HEK293T (cell line): ENCODE measurements around the gene TMEM221.

ENCODE experiments used
- CTCF ChIA-PET: fragments of 350-600 bp; formaldehyde crosslinking; extraction: SDS; loops from one replicate; lab custom pipeline; 2021; ENCODE audit warnings: antibody characterized with exemption, inconsistent platforms; lab: Yijun Ruan, JAX
- POLR2A ChIA-PET: fragments of 350-600 bp; formaldehyde crosslinking; extraction: SDS; loops from one replicate; lab custom pipeline; 2020; ENCODE audit warnings: antibody characterized with exemption, inconsistent platforms; lab: Yijun Ruan, JAX
- DNase-seq: peaks from one replicate; pipeline ENCODE4 v3.0.0; 2012; ENCODE audit warnings: mixed read lengths; ENCODE audit errors: extremely low spot score
- ARNT ChIP-seq: fragments of 450-650 bp; IDR thresholded peaks from 2 replicates; pipeline ENCODE4 v1.6.1; 2017; ENCODE audit warnings: mild to moderate bottlenecking
- BHLHE40 ChIP-seq: fragments of 450-650 bp; IDR thresholded peaks from 2 replicates; pipeline ENCODE4 v1.6.1; 2016; ENCODE audit warnings: mild to moderate bottlenecking, moderate library complexity, borderline replicate concordance
- CTBP1 ChIP-seq: fragments of 450-650 bp; IDR thresholded peaks from 2 replicates; pipeline ENCODE4 v1.6.1; 2016; ENCODE audit warnings: borderline replicate concordance
- ELF4 ChIP-seq: fragments of 450-650 bp; IDR thresholded peaks from 2 replicates; pipeline ENCODE4 v1.6.1; 2017; ENCODE audit warnings: antibody characterized with exemption
- FOXA1 ChIP-seq: fragments of 450-650 bp; IDR thresholded peaks from 2 replicates; pipeline ENCODE4 v1.6.1; 2016; ENCODE audit warnings: mild to moderate bottlenecking
- FOXK2 ChIP-seq: fragments of 450-650 bp; IDR thresholded peaks from 2 replicates; pipeline ENCODE4 v1.6.1; 2016; ENCODE audit warnings: mild to moderate bottlenecking
- FOXM1 ChIP-seq: fragments of 450-650 bp; IDR thresholded peaks from 2 replicates; pipeline ENCODE4 v1.6.1; 2017; ENCODE audit warnings: mild to moderate bottlenecking, borderline replicate concordance
- HDGF ChIP-seq: fragments of 450-650 bp; IDR thresholded peaks from 2 replicates; pipeline ENCODE4 v1.6.1; 2017; ENCODE audit warnings: antibody characterized with exemption, borderline replicate concordance
- L3MBTL2 ChIP-seq: fragments of 450-650 bp; conservative IDR thresholded peaks from 2 replicates; pipeline ENCODE4 v1.6.1; 2016; ENCODE audit warnings: mild to moderate bottlenecking
- LEF1 ChIP-seq: fragments of 450-650 bp; IDR thresholded peaks from 2 replicates; pipeline ENCODE4 v1.6.1; 2017; ENCODE audit warnings: mild to moderate bottlenecking, borderline replicate concordance
- NFRKB ChIP-seq: fragments of 450-650 bp; IDR thresholded peaks from 2 replicates; pipeline ENCODE4 v1.6.1; 2016; ENCODE audit warnings: mild to moderate bottlenecking, moderate library complexity
- PKNOX1 ChIP-seq: fragments of 450-650 bp; IDR thresholded peaks from 2 replicates; pipeline ENCODE4 v1.6.1; 2016
- SP1 ChIP-seq: fragments of 450-650 bp; IDR thresholded peaks from 2 replicates; pipeline ENCODE4 v1.6.1; 2017
- SUZ12 ChIP-seq: fragments of 450-650 bp; IDR thresholded peaks from 2 replicates; pipeline ENCODE4 v1.6.1; 2016; ENCODE audit warnings: mild to moderate bottlenecking
- TARDBP ChIP-seq: fragments of 450-650 bp; IDR thresholded peaks from 2 replicates; pipeline ENCODE4 v1.6.1; 2016
- ZNF384 ChIP-seq: fragments of 450-650 bp; IDR thresholded peaks from 2 replicates; pipeline ENCODE4 v1.6.1; 2016

The TMEM221 gene

GRCh38 chr19:17415121-17415520 is 33.3 kb downstream of the TMEM221 start:
- DNase-seq, result no peak
- CTCF ChIA-PET, result no interaction called here
- TF ChIP-seq FOXA1, result no peak
- TF ChIP-seq BHLHE40, result no peak
- no peak for TF ChIP-seq L3MBTL2
- TF ChIP-seq LEF1, result no peak
- no peak for TF ChIP-seq ELF4
- no peak for TF ChIP-seq TARDBP
- no peak for TF ChIP-seq CTBP1
- TF ChIP-seq NFRKB, result no peak
- no peak for TF ChIP-seq PKNOX1
- no peak for TF ChIP-seq ZNF384
- TF ChIP-seq ARNT, result no peak
- no peak for TF ChIP-seq FOXM1
- TF ChIP-seq FOXK2, result no peak
- no peak for TF ChIP-seq SUZ12
- TF ChIP-seq HDGF, result no peak
- no peak for TF ChIP-seq SP1
- POLR2A ChIA-PET, result interaction anchor here (1.4 kb wide), 1 partner anchor 12 kb away, joined by 3 read pairs; no protein-coding TSS in a partner anchor

GRCh38 chr19:17414097-17414496 is 34.4 kb downstream of the TMEM221 start:
- CTCF ChIA-PET, result no interaction called here
- POLR2A ChIA-PET, result interaction anchor here (3.3 kb wide), 1 partner anchor 11 kb away, joined by 13 read pairs; no protein-coding TSS in a partner anchor
- TF ChIP-seq SP1, result no peak
- no peak for TF ChIP-seq BHLHE40
- TF ChIP-seq PKNOX1, result no peak
- TF ChIP-seq FOXA1, result no peak
- DNase-seq, result no peak

GRCh38 chr19:17411801-17412200 is 36.7 kb downstream of the TMEM221 start:
- ChIA-PET CTCF (interaction anchor here (0.8 kb wide), 1 partner anchor 8 kb away, joined by 3 read pairs; the partner anchor contains the start of gene MVB12A), POLR2A (interaction anchor here (0.9 to 3.3 kb wide), 3 partner anchors 8 to 100 kb away, joined by 4 to 13 read pairs (median 11); partner anchors contain the start of genes MVB12A and PGLS)

GRCh38 chr19:17409990-17410389 is 38.5 kb downstream of the TMEM221 start:
- ChIA-PET CTCF (interaction anchor here (0.6 kb wide), 2 partner anchors 693 to 757 kb away, joined by 3 to 4 read pairs; no protein-coding TSS in a partner anchor), POLR2A (interaction anchor here (1.2 kb wide), 1 partner anchor 10 kb away, joined by 3 read pairs; the partner anchor contains the start of gene MVB12A)
- no peak for DNase-seq
- no peak for TF ChIP-seq NFRKB
- no peak for TF ChIP-seq LEF1
- TF ChIP-seq PKNOX1, result no peak
- no peak for TF ChIP-seq ELF4
- no peak for TF ChIP-seq ZNF384
- no peak for TF ChIP-seq SP1
- no peak for TF ChIP-seq SUZ12

More at GRCh38 chr19:17411801-17412200, 36.7 kb downstream of the TMEM221 start:
- no peak for DNase-seq
- TF ChIP-seq ZNF384 (no peak), ELF4 (no peak), BHLHE40 (no peak), HDGF (no peak), ARNT (no peak), PKNOX1 (no peak), TARDBP (no peak), FOXA1 (no peak), SP1 (no peak), NFRKB (no peak), CTBP1 (no peak), FOXM1 (no peak), SUZ12 (no peak), L3MBTL2 (no peak), FOXK2 (no peak), LEF1 (no peak)

GRCh38 chr19:17406887-17407196 is 41.6 kb downstream of the TMEM221 start:
- no peak for DNase-seq
- POLR2A ChIA-PET, result interaction anchor here (3.2 kb wide), 1 partner anchor 12 kb away, joined by 25 read pairs; the partner anchor contains the start of gene MVB12A
- TF ChIP-seq L3MBTL2, result no peak
- no peak for TF ChIP-seq PKNOX1
- TF ChIP-seq NFRKB, result no peak
- TF ChIP-seq ZNF384, result no peak
- no peak for TF ChIP-seq FOXA1
- TF ChIP-seq LEF1, result no peak
- no peak for TF ChIP-seq FOXK2
- no peak for TF ChIP-seq CTBP1
- CTCF ChIA-PET, result no interaction called here
